PC-3 (cell line): ENCODE results near the gene TFDP1. TPM values are rescaled to one million over a fixed set of nuclear protein-coding genes. Genes with fewer than 3 reads are reported as not detected.

Source experiments
- ATAC-seq: fragments of 200-7000 bp; cut with Tn5 transposase; 2 replicates; pipeline ENCODE4 v1.9.1; 2020; ENCODE audit warnings: mild to moderate bottlenecking, moderate library complexity
- BruUV-seq: library from RNA; stranded (reverse); fragments of 400-500 nt; replicated peaks from 2 replicates; lab custom pipeline; 2021; lab: Mats Ljungman, UMichigan
- CTCF ChIA-PET: fragments of 300-600 bp; sonication (Branson Sonifier 250); formaldehyde crosslinking; loops from one replicate; lab custom pipeline; 2022; ENCODE audit warnings: antibody characterized with exemption; lab: Charles Lee
- POLR2A ChIA-PET: fragments of 300-600 bp; sonication (Branson Sonifier 250); formaldehyde crosslinking; loops from one replicate; lab custom pipeline; 2022; ENCODE audit warnings: antibody characterized with exemption; ENCODE audit not compliant: unreplicated experiment; lab: Charles Lee
- DNase-seq: peaks from one replicate; pipeline ENCODE4 v3.0.0-alpha.2; 2015
- H2AFZ ChIP-seq: fragments of 300-600 bp; sonication (generic); 2 replicates; pipeline ENCODE4 v1.6.0; 2016; ENCODE audit warnings: antibody characterized with exemption, low read length
- H3F3A ChIP-seq: fragments of 300-600 bp; sonication (generic); one replicate; pipeline ENCODE4 v1.6.0; 2017; ENCODE audit warnings: antibody characterized with exemption, low read length, control low read depth, mild to moderate bottlenecking; ENCODE audit not compliant: unreplicated experiment
- H3K27ac ChIP-seq: fragments of 300-600 bp; sonication (generic); 2 replicates; pipeline ENCODE4 v1.5.1; 2016; ENCODE audit warnings: mild to moderate bottlenecking, low read length
- H3K27me3 ChIP-seq: fragments of 300-600 bp; sonication (generic); 2 replicates; pipeline ENCODE4 v1.6.1; 2016; ENCODE audit warnings: low read length, mixed read lengths
- H3K36me3 ChIP-seq: fragments of 300-600 bp; sonication (generic); 2 replicates; pipeline ENCODE4 v1.6.1; 2016; ENCODE audit warnings: low read depth, mixed run types, low read length, mixed read lengths
- H3K4me1 ChIP-seq: fragments of 300-600 bp; sonication (generic); 2 replicates; pipeline ENCODE4 v1.5.1; 2016; ENCODE audit warnings: low read length; ENCODE audit not compliant: insufficient read depth
- H3K4me2 ChIP-seq: fragments of 300-600 bp; sonication (generic); 2 replicates; pipeline ENCODE4 v1.6.0; 2016; ENCODE audit warnings: low read length
- H3K4me3 ChIP-seq: fragments of 300-600 bp; sonication (generic); 2 replicates; pipeline ENCODE4 v1.5.1; 2016; ENCODE audit warnings: mild to moderate bottlenecking, low read length, mixed read lengths
- H3K79me2 ChIP-seq: fragments of 300-600 bp; sonication (generic); 2 replicates; pipeline ENCODE4 v1.6.1; 2017; ENCODE audit warnings: low read length, mixed read lengths
- H3K9ac ChIP-seq: fragments of 300-600 bp; sonication (generic); 2 replicates; pipeline ENCODE4 v1.6.0; 2016; ENCODE audit warnings: mild to moderate bottlenecking, low read length
- H3K9me2 ChIP-seq: fragments of 300-600 bp; sonication (generic); replicated peaks from 2 replicates; pipeline ENCODE4 v1.6.1; 2016; ENCODE audit warnings: mixed run types, low read length, mixed read lengths
- H3K9me3 ChIP-seq: fragments of 300-600 bp; sonication (generic); 2 replicates; pipeline ENCODE4 v1.6.1; 2016; ENCODE audit warnings: low read length, mixed read lengths
- H4K20me1 ChIP-seq: fragments of 300-600 bp; sonication (generic); 2 replicates; pipeline ENCODE4 v1.6.1; 2016; ENCODE audit warnings: low read length, mixed read lengths
- CTCF ChIP-seq: fragments of 300-600 bp; sonication (generic); conservative IDR thresholded peaks from 2 replicates; pipeline ENCODE4 v1.5.1; 2017; ENCODE audit warnings: antibody characterized with exemption, low read depth, mild to moderate bottlenecking, low read length
- EZH2 ChIP-seq: fragments of 300-600 bp; sonication (generic); IDR thresholded peaks from one replicate; pipeline ENCODE4 v1.6.1; 2017; ENCODE audit warnings: antibody characterized with exemption, mild to moderate bottlenecking, low read length; ENCODE audit not compliant: unreplicated experiment
- EZH2phosphoT487 ChIP-seq: fragments of 300-600 bp; sonication (generic); IDR thresholded peaks from 2 replicates; pipeline ENCODE4 v1.6.1; 2018; ENCODE audit warnings: mild to moderate bottlenecking, antibody characterized with exemption, low read length, borderline replicate concordance
- intact Hi-C: fragments of 100-400 bp; cut with micrococcal nuclease; formaldehyde crosslinking; loops from 2 replicates; pipeline ENCODE4 v1.9.0; 2023
- total RNA-seq: library from RNA; depleted of rRNA; stranded (reverse); fragments of >200 nt; gene quantifications from 2 replicates; pipeline ENCODE4 v1.2.3, GENCODE V29; 2014

TFDP1 gene
- total RNA-seq, 1 experiment from 2014 or later, result 89.5 TPM

- Histone ChIP-seq H3K27ac (no peak overlapping the region), H3K9ac (no peak overlapping the region), H3K9me2 (no peaks in the 10 kb centered on the region), H3K79me2 (peaks cover 98% of the 10 kb centered on the region), H3K4me1 (no peaks in the 10 kb centered on the region), H4K20me1 (0 out of 2 replicates have a peak, but pooled peaks cover 12% of the 10 kb centered on the region), H3F3A (no peaks in the 10 kb centered on the region), H2AFZ (no peak overlapping the region), H3K4me3 (no peak overlapping the region), H3K27me3 (no peaks in the 10 kb centered on the region), H3K36me3 (peaks cover 16% of the 10 kb centered on the region), H3K4me2 (no peak overlapping the region), H3K9me3 (no peaks in the 10 kb centered on the region)
- DNase-seq (no peak), ATAC-seq (no peak)
- CTCF ChIA-PET, result no interaction called here
- BruUV-seq, result no TSS peak
- TF ChIP-seq EZH2phosphoT487, result no peak
- no peak for TF ChIP-seq EZH2
- TF ChIP-seq CTCF, result no peak
- POLR2A ChIA-PET, result no interaction called here
- intact Hi-C loops, result no loop called here
Observed at GRCh38 chr13:113599391-113599790, 14.8 kb downstream of the TFDP1 start.

GRCh38 chr13:113601166-113602070 is 16.9 kb downstream of the TFDP1 start:
- H3K27ac ChIP-seq, result no peak overlapping the region
- no TSS peak for BruUV-seq
- ChIA-PET POLR2A (no interaction called here), CTCF (no interaction called here)
- no peak overlapping the region for H2AFZ ChIP-seq
- H3K36me3 ChIP-seq, result peaks cover 16% of the 10 kb centered on the region; the same call in 1 of the 2 replicates
- no peaks in the 10 kb centered on the region for H3F3A ChIP-seq
- intact Hi-C loops, result no loop called here
- H3K9me2 ChIP-seq, result no peaks in the 10 kb centered on the region
- no peaks in the 10 kb centered on the region for H3K27me3 ChIP-seq
- TF ChIP-seq CTCF (no peak), EZH2 (no peak), EZH2phosphoT487 (no peak)
- no peak overlapping the region for H3K4me3 ChIP-seq
- H3K4me1 ChIP-seq, result no peaks in the 10 kb centered on the region
- H3K4me2 ChIP-seq, result no peak overlapping the region
- no peak for DNase-seq
- ATAC-seq, result no peak
- no peaks in the 10 kb centered on the region for H3K9me3 ChIP-seq
- H3K9ac ChIP-seq, result no peak overlapping the region
- H3K79me2 ChIP-seq, result peaks cover 96% of the 10 kb centered on the region
- H4K20me1 ChIP-seq, result no peaks in the 10 kb centered on the region
